ENCODE measurements around the gene FAM184A.

- TF ChIP-seq CTCF (IDR thresholded peaks at IDR 0.05): no peak
- TF ChIP-seq POLR2A (IDR thresholded peaks at IDR 0.05): no peak
- no peak for TF ChIP-seq EP300 (IDR thresholded peaks at IDR 0.05)
- no peak for TF ChIP-seq POLR2AphosphoS5 (IDR thresholded peaks at IDR 0.05)
These were observed 82.1 kb downstream of the FAM184A start for GRCh38 chr6:118996289-118996820.

Measured in suprapubic skin (tissue), 4 donors.